ENCODE results near the gene KRT36. TPM values are rescaled to one million over a fixed set of nuclear protein-coding genes. Genes with fewer than 3 reads are reported as not detected.

The KRT36 gene
- total RNA-seq: under 1 TPM in 1 of 4 donors, not detected in 3; 0.97 TPM

DNA sequence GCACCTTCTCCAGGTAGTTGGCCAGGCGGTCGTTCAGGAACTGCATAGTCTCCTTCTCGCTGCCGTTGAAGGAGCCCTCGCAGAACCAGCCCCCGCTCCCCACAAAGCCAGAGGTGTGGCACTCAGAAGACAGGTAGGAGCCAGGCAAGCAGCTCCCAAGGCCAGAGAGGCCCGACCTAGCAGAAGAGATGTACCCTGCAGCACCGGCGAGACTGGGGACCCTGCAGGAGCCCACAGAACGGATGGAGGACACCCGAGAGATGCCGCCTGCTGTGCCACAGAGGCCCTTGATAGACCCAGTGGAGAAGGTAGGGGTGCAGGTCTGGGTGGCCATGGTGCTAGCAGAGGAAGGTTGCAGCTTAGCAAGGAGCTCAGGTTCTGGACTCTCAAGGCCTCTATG, at the start of gene KRT36:
TSS of gene KRT36 (minus strand) at position 380 of the 400 bp plus-strand sequence. CDS start at position 334, 46 bp downstream.
- no peak within 1 kb of the TSS for H3K4me3 ChIP-seq (ENCODE audit: low read depth, poor library complexity, severe bottlenecking)
- no peak for TF ChIP-seq POLR2A (IDR thresholded peaks at IDR 0.05)
- DNase-seq (ENCODE audit: low spot score in 2 of 2): no peak
- 90 to 95% methylated on average over 10 to 12 of the region's 12 CpGs for WGBS, 2 donors
- intact Hi-C loops (cut with DNase I; ENCODE audit: low total_unique reads): no loop called here

DNA sequence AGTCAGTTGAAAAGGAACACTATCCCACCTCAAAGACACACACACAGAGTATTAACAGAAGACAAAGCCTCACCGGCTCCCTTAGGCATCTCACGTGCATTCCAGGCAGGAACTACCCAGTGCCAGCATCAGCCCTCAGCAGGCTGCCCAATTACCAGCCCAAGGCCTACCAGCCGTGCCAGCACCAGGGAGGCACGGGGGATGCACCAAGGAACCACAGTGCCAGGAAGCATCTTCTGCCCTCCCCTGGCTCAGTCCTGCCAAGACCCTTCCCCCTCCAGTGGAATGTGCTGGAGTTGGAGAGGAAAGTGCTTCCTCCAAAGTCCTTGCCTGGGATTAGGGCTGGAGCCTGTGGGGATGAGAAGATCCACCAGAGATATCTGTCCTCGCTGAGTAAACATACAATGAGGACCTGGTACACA, 49.4 kb upstream of the KRT36 start:
- no peak overlapping the region for H3K4me3 ChIP-seq (ENCODE audit: low read depth, poor library complexity, severe bottlenecking)
- DNase-seq (ENCODE audit: low spot score in 2 of 2): no peak
- TF ChIP-seq POLR2A (IDR thresholded peaks at IDR 0.05): no peak
- TF ChIP-seq, protein P1, sequence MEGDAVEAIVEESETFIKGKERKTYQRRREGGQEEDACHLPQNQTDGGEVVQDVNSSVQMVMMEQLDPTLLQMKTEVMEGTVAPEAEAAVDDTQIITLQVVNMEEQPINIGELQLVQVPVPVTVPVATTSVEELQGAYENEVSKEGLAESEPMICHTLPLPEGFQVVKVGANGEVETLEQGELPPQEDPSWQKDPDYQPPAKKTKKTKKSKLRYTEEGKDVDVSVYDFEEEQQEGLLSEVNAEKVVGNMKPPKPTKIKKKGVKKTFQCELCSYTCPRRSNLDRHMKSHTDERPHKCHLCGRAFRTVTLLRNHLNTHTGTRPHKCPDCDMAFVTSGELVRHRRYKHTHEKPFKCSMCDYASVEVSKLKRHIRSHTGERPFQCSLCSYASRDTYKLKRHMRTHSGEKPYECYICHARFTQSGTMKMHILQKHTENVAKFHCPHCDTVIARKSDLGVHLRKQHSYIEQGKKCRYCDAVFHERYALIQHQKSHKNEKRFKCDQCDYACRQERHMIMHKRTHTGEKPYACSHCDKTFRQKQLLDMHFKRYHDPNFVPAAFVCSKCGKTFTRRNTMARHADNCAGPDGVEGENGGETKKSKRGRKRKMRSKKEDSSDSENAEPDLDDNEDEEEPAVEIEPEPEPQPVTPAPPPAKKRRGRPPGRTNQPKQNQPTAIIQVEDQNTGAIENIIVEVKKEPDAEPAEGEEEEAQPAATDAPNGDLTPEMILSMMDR (IDR thresholded peaks at IDR 0.05): no peak
- intact Hi-C loops (cut with DNase I; ENCODE audit: low total_unique reads): no loop called here
- WGBS, 2 donors: 67 to 71% methylated on average over 5 of the region's 5 CpGs

DNA sequence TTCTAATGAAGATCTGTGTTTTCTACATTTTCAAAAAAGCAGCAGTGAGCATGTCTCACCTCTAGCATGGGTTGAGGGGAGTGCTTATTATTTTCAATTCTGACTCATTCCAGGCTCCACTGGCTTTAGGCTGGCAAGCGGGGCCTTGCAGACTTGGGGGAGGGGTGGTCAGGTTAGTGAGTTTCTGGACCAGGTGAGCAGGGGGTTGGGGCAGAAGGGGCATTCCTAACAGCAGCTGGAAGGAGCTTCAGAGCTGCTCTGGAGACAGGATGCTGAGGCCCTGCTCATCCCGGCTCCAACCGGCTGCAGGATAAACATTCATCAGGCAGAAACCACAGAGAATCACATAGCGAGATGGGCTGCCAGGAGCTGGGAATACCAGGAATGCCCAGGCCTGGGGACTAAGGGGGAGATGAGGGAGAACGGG, 48.9 kb upstream of the KRT36 start:
- H3K4me3 ChIP-seq (ENCODE audit: low read depth, poor library complexity, severe bottlenecking): no peak overlapping the region
- DNase-seq (ENCODE audit: low spot score in 2 of 2): no peak
- intact Hi-C loops (cut with DNase I; ENCODE audit: low total_unique reads): no loop called here
- 66 to 69% methylated on average over 5 of the region's 5 CpGs for WGBS, 2 donors
- no peak for TF ChIP-seq POLR2A (IDR thresholded peaks at IDR 0.05)
- TF ChIP-seq, protein P1 (IDR thresholded peaks at IDR 0.05): no peak

DNA sequence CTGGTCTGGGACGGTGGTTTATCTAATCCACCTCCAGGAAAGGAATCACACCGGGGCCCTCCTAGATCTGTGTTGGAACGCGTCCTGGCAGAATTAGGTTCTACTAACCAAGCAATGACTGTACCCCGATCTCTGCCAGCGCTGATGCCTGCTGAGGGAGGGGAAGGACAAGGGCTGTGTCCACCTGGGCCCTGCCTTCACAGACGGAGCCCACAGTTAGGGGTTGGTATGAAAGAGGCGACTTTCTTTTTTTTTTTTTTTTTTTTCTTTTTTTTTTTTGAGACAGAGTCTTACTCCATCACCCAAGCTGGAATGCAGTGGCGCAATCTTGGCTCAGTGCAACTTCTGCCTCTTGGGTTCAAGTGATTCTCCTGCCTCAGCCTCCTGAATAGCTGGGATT, 48.3 kb upstream of the KRT36 start:
- DNase-seq (ENCODE audit: low spot score in 2 of 2): no peak
- TF ChIP-seq POLR2A (IDR thresholded peaks at IDR 0.05): no peak
- TF ChIP-seq, protein P1 (IDR thresholded peaks at IDR 0.05): no peak
- intact Hi-C loops (cut with DNase I; ENCODE audit: low total_unique reads): no loop called here
- no peak overlapping the region for H3K4me3 ChIP-seq (ENCODE audit: low read depth, poor library complexity, severe bottlenecking)
- 54 to 78% methylated on average over 9 of the region's 9 CpGs for WGBS, 2 donors

DNA sequence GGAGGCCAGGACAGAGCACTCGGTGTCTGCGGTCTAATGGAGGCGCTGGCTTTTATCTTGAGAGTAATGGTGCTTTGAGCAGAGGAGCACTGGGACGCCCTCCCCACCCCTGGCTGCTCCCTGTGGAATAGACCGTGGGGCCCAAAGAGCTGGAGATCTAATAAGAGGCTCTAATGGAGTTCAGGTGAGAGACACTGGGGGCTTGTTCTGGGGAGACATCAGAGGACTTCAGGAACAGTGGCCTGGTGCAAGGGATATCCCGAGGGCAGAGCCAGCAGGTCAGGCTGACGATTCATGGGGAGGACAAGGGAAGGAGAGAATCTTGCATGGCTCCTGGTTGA, 47.9 kb upstream of the KRT36 start:
- TF ChIP-seq POLR2A (IDR thresholded peaks at IDR 0.05): no peak
- TF ChIP-seq, protein P1 (IDR thresholded peaks at IDR 0.05): no peak
- intact Hi-C loops (cut with DNase I; ENCODE audit: low total_unique reads): no loop called here
- DNase-seq (ENCODE audit: low spot score in 2 of 2): no peak
- WGBS, 2 donors: 80 to 82% methylated on average over 6 to 7 of the region's 7 CpGs
- H3K4me3 ChIP-seq (ENCODE audit: low read depth, poor library complexity, severe bottlenecking): no peak overlapping the region

DNA sequence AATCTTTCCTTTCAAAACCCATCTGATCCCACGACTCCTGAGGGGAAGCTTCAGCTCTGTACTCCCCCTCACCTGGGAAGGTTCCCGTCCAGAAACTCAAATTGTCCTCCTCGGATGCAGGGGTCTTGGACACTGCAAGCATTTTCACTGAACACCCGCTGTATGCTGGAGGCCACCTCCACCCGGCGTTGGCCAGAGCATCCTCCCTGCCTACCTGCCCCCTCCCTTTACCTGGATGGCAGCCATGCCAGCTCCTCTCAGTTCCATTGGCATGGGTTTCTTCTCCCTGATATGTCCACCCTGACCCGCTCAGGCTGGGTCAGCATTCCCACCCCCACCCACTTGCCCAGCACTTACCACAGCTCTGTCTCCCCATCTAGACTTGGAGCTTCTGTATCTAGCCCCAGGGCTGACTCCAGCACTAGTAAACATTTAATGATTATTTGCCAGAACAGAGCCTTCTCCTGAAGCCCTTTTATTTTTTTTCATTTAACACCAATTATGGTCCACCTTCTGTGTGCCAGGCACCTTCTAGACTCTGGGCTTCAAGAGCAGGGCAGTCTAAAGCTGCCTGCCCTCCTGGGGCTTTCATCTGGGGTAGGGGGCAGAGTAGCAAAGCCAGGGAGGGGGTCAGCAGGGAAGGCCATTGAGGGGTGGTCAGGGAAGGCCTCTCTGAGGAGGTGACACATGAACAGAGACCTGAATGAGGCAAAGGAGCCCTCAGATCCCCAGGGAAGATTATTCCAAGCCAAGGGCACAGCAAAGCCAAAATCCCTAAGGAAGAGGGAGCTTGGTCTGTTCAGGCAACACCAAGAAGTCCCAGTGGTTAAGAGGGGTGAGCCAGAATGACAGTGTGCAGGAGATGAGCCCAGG, 47.3 kb upstream of the KRT36 start:
- no peak overlapping the region for H3K4me3 ChIP-seq (ENCODE audit: low read depth, poor library complexity, severe bottlenecking)
- 78 to 85% methylated on average over 7 of the region's 7 CpGs for WGBS, 2 donors
- TF ChIP-seq, protein P1 (IDR thresholded peaks at IDR 0.05): no peak
- TF ChIP-seq POLR2A (IDR thresholded peaks at IDR 0.05): no peak
- no peak for DNase-seq (ENCODE audit: low spot score in 2 of 2)
- intact Hi-C loops (cut with DNase I; ENCODE audit: low total_unique reads): no loop called here
